ENCODE measurements around the gene PPP1R14D. TPM values are rescaled to one million over a fixed set of nuclear protein-coding genes. Genes with fewer than 3 reads are reported as not detected.

PPP1R14D gene
- total RNA-seq, 3 donors from 2014 or later: 1.3 to 4.9 TPM; not detected in 1

GRCh38 chr15:40769274-40770146 is 59.0 kb downstream of the PPP1R14D start, which contains the start of gene C15orf62:
Gene C15orf62, plus strand, starts transcription at chr15:40769980. Its CDS starts 516 bp downstream, at chr15:40770496.
- Histone ChIP-seq H3K9me3 (no peaks in the 10 kb centered on the region), H3K4me3 (peak within 1 kb of the TSS in 2 of 3 donors; percentile 40 to 58), H3K27ac (peak within 1 kb of the TSS; percentile 92 to 93), H3K27me3 (no peaks in the 10 kb centered on the region), H3K4me1 (peaks cover 7 to 17% of the 10 kb centered on the region in 2 donors), H3K36me3 (no peaks in the 10 kb centered on the region)
- DNase-seq (ENCODE audit: low spot score in 2 of 2): peak; percentile 71 to 84
- intact Hi-C loops (cut with DNase I; ENCODE audit: low total_unique reads): no loop called here
- TF ChIP-seq POLR2AphosphoS5 (IDR thresholded peaks at IDR 0.05) (peak in 1 of 3 donors; percentile 8), POLR2A (IDR thresholded peaks at IDR 0.05) (no peak)

DNA sequence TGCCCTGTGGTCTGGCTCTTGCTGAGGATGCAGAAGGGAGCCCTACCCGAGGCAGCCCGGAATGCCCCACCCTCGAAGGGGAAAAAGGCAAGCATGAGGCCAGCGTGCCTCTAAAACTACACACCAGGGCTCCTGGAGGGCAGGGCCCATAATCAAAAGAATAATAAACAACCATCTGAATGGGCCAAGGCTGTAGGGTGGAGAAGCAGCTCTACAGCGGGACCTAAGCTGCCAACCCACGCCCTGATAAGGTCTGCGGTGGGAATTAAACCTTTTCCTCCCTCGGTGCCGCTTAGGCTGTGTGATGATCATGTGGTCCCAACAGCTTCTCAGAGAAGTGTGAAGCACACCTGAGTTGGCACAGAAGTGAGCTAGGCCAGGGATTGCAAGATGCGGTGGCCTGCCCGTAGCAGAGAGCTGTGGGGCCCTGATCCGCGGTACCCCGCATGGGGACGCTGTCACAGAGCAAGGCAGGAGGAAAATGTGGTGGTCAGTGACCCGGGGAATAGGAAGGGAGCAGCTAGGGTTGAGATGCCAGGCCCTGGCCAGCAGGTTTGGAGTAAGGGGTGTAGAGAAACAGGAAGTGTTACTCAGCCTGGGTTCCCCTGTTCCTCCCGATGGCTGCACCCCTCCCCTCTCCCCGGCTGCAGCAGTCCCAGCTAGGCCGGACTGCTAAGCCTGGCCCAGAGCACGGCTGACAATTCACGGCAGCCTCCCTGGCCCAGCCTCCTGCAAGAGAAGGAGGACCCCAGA is 59.8 kb downstream of the PPP1R14D start:
- no peak for DNase-seq (ENCODE audit: low spot score in 2 of 2)
- H3K27ac ChIP-seq: peak overlapping the region; percentile 92 to 93
- no peaks in the 10 kb centered on the region for H3K27me3 ChIP-seq
- peaks cover 7 to 20% of the 10 kb centered on the region in 2 donors for H3K4me1 ChIP-seq
- no peaks in the 10 kb centered on the region for H3K9me3 ChIP-seq
- H3K4me3 ChIP-seq: peak overlapping the region in 2 of 3 donors; percentile 40 to 58
- H3K36me3 ChIP-seq: no peaks in the 10 kb centered on the region
- TF ChIP-seq POLR2AphosphoS5 (IDR thresholded peaks at IDR 0.05): no peak
- no peak for TF ChIP-seq POLR2A (IDR thresholded peaks at IDR 0.05)
- TF ChIP-seq, protein P1, sequence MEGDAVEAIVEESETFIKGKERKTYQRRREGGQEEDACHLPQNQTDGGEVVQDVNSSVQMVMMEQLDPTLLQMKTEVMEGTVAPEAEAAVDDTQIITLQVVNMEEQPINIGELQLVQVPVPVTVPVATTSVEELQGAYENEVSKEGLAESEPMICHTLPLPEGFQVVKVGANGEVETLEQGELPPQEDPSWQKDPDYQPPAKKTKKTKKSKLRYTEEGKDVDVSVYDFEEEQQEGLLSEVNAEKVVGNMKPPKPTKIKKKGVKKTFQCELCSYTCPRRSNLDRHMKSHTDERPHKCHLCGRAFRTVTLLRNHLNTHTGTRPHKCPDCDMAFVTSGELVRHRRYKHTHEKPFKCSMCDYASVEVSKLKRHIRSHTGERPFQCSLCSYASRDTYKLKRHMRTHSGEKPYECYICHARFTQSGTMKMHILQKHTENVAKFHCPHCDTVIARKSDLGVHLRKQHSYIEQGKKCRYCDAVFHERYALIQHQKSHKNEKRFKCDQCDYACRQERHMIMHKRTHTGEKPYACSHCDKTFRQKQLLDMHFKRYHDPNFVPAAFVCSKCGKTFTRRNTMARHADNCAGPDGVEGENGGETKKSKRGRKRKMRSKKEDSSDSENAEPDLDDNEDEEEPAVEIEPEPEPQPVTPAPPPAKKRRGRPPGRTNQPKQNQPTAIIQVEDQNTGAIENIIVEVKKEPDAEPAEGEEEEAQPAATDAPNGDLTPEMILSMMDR (IDR thresholded peaks at IDR 0.05): no peak
- intact Hi-C loops (cut with DNase I; ENCODE audit: low total_unique reads): no loop called here

GRCh38 chr15:40767838-40768500 is 60.5 kb downstream of the PPP1R14D start:
- Histone ChIP-seq H3K4me3 (no peak overlapping the region), H3K9me3 (no peaks in the 10 kb centered on the region), H3K36me3 (no peaks in the 10 kb centered on the region), H3K27me3 (no peaks in the 10 kb centered on the region), H3K4me1 (peaks cover 7 to 20% of the 10 kb centered on the region in 2 donors), H3K27ac (peak overlapping the region; percentile 92 to 93)
- intact Hi-C loops (cut with DNase I; ENCODE audit: low total_unique reads): no loop called here
- TF ChIP-seq POLR2A (IDR thresholded peaks at IDR 0.05): no peak
- TF ChIP-seq, protein P1 (IDR thresholded peaks at IDR 0.05): no peak
- no peak for TF ChIP-seq POLR2AphosphoS5 (IDR thresholded peaks at IDR 0.05)
- no peak for DNase-seq (ENCODE audit: low spot score in 2 of 2)

DNA sequence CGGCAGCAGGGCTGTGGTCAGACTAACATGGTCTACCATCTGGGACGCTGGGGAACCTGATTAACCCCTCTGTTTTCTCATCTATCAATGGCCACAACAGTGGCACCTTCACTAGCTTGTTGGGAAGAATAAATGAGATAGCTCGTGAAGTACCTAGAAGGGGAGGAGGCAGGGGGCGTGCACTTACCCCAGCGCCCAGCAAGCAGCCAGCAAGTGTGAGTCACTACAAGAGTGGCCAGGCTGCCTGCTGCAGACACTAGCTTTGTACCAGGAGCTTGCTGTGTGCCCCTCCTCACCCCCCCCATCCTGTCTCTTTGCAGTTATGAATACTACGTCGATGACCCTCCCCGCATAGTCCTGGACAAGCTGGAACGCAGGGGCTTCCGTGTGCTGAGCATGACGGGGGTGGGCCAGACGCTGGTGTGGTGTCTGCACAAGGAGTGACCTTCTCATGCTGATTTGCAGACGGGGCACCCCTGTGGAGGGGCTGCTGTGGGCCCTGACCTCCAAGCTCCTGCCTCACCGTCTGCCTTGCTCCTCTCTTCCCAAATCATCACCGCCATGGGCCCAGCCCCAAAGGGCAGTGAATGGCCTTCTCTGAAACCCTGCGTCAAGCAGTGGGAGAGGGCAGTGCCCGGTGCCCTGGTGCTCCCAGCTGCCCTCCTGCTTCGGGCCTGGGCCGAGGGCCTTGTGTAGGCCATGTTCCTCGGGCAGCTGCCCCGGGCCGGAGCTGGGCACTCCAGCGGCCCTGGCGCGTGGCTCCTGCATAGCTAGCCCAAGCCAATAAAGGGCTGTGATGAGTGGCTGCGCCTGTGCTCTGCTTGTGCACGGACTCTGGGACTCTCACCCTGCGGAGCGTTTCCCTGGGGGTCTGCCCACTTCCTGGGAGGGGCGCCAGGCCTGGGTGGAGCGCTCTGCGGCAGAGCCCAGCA is 61.3 kb downstream of the PPP1R14D start:
- no peak for TF ChIP-seq POLR2AphosphoS5 (IDR thresholded peaks at IDR 0.05)
- TF ChIP-seq, protein P1 (IDR thresholded peaks at IDR 0.05): no peak
- TF ChIP-seq POLR2A (IDR thresholded peaks at IDR 0.05): no peak
- H3K27ac ChIP-seq: peak overlapping the region; percentile 85 to 92
- no peak overlapping the region for H3K4me3 ChIP-seq
- DNase-seq (ENCODE audit: low spot score in 2 of 2): no peak
- intact Hi-C loops (cut with DNase I; ENCODE audit: low total_unique reads): no loop called here
- H3K4me1 ChIP-seq: peaks cover 7 to 20% of the 10 kb centered on the region in 2 donors
- no peaks in the 10 kb centered on the region for H3K36me3 ChIP-seq
- H3K27me3 ChIP-seq: no peaks in the 10 kb centered on the region
- no peaks in the 10 kb centered on the region for H3K9me3 ChIP-seq
